ENCODE results near the gene KIFC1. TPM values are rescaled to one million over a fixed set of nuclear protein-coding genes. Genes with fewer than 3 reads are reported as not detected.
A peak's percentile ranks its signal among the peaks of the same experiment; 100 is the strongest.

Gene KIFC1
- total and polyA plus RNA-seq, 9 of the 15 experiments (the other 6 are each of a cell fraction or from before 2014, with no cell fraction given): 1.3 to 95.2 (median 76.9) TPM

DNA sequence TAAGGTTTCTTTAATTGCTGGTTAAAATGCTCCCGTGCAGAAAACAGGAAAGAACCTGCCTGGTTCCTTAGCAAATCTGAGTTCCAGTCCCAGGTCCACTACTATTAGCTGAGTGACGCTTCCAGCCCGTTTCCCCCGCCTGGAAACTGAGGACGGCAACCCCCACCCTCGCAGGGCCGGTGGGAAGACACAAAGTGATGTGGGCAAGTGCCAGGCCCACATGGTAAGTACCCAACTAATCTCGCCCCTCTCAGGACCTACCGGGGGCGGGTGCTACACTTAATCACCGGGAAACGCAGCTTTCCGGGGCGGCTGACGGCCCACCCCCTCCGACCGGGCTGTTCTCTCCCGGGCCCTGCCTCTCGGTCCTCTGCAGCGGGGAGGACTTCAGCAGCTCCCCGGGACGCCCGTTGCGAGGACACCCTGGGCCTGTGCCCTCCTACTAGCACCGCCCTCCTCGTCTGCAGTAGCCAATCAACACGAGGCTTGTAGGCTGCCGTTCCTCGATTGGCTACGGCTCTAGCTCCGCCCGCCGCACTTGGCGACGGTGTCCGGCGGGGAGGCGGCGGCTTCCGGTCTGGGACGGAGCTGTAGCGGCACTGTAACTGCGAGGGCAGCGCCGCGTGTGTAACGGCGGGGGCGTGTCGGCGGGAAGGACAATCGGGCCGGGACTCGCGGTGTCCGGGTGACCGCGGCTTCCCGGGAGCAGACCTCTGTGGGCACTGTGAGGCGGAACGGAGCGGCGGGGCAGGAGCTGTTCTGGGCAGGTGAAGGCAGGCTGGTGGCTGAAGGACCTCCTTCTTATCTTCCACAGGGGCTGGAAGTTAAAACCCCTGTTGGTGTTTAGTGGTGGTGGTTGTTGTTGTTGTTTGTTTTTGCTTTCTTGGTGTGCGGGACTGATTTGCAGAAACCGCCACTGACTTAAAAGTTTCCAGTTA is 62.7 kb downstream of the KIFC1 start, which contains the start of gene ZBTB9 (continued):
- TF ChIP-seq DIDO1 (tag; IDR thresholded peaks at IDR 0.05; ENCODE audit: low read depth) (no peak), MECOM (CRISPR knock-in tag; IDR thresholded peaks at IDR 0.05) (no peak), NFYB (IDR thresholded peaks at IDR 0.05; ENCODE audit: extremely low read depth, insufficient read length) (peak; percentile 67), RBM22 (IDR thresholded peaks at IDR 0.05; ENCODE audit: low read depth, low read length, poor library complexity, severe bottlenecking) (no peak), SMAD4 (CRISPR knock-in tag; conservative IDR thresholded peaks at IDR 0.05) (peak; percentile 73), ARID1B (IDR thresholded peaks at IDR 0.05) (peak; percentile 38; the same call in 1 of the 2 replicates)
- TF ChIP-seq, protein P1, sequence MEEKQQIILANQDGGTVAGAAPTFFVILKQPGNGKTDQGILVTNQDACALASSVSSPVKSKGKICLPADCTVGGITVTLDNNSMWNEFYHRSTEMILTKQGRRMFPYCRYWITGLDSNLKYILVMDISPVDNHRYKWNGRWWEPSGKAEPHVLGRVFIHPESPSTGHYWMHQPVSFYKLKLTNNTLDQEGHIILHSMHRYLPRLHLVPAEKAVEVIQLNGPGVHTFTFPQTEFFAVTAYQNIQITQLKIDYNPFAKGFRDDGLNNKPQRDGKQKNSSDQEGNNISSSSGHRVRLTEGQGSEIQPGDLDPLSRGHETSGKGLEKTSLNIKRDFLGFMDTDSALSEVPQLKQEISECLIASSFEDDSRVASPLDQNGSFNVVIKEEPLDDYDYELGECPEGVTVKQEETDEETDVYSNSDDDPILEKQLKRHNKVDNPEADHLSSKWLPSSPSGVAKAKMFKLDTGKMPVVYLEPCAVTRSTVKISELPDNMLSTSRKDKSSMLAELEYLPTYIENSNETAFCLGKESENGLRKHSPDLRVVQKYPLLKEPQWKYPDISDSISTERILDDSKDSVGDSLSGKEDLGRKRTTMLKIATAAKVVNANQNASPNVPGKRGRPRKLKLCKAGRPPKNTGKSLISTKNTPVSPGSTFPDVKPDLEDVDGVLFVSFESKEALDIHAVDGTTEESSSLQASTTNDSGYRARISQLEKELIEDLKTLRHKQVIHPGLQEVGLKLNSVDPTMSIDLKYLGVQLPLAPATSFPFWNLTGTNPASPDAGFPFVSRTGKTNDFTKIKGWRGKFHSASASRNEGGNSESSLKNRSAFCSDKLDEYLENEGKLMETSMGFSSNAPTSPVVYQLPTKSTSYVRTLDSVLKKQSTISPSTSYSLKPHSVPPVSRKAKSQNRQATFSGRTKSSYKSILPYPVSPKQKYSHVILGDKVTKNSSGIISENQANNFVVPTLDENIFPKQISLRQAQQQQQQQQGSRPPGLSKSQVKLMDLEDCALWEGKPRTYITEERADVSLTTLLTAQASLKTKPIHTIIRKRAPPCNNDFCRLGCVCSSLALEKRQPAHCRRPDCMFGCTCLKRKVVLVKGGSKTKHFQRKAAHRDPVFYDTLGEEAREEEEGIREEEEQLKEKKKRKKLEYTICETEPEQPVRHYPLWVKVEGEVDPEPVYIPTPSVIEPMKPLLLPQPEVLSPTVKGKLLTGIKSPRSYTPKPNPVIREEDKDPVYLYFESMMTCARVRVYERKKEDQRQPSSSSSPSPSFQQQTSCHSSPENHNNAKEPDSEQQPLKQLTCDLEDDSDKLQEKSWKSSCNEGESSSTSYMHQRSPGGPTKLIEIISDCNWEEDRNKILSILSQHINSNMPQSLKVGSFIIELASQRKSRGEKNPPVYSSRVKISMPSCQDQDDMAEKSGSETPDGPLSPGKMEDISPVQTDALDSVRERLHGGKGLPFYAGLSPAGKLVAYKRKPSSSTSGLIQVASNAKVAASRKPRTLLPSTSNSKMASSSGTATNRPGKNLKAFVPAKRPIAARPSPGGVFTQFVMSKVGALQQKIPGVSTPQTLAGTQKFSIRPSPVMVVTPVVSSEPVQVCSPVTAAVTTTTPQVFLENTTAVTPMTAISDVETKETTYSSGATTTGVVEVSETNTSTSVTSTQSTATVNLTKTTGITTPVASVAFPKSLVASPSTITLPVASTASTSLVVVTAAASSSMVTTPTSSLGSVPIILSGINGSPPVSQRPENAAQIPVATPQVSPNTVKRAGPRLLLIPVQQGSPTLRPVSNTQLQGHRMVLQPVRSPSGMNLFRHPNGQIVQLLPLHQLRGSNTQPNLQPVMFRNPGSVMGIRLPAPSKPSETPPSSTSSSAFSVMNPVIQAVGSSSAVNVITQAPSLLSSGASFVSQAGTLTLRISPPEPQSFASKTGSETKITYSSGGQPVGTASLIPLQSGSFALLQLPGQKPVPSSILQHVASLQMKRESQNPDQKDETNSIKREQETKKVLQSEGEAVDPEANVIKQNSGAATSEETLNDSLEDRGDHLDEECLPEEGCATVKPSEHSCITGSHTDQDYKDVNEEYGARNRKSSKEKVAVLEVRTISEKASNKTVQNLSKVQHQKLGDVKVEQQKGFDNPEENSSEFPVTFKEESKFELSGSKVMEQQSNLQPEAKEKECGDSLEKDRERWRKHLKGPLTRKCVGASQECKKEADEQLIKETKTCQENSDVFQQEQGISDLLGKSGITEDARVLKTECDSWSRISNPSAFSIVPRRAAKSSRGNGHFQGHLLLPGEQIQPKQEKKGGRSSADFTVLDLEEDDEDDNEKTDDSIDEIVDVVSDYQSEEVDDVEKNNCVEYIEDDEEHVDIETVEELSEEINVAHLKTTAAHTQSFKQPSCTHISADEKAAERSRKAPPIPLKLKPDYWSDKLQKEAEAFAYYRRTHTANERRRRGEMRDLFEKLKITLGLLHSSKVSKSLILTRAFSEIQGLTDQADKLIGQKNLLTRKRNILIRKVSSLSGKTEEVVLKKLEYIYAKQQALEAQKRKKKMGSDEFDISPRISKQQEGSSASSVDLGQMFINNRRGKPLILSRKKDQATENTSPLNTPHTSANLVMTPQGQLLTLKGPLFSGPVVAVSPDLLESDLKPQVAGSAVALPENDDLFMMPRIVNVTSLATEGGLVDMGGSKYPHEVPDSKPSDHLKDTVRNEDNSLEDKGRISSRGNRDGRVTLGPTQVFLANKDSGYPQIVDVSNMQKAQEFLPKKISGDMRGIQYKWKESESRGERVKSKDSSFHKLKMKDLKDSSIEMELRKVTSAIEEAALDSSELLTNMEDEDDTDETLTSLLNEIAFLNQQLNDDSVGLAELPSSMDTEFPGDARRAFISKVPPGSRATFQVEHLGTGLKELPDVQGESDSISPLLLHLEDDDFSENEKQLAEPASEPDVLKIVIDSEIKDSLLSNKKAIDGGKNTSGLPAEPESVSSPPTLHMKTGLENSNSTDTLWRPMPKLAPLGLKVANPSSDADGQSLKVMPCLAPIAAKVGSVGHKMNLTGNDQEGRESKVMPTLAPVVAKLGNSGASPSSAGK (IDR thresholded peaks at IDR 0.05): peak; percentile 92
- TF ChIP-seq, protein P2, sequence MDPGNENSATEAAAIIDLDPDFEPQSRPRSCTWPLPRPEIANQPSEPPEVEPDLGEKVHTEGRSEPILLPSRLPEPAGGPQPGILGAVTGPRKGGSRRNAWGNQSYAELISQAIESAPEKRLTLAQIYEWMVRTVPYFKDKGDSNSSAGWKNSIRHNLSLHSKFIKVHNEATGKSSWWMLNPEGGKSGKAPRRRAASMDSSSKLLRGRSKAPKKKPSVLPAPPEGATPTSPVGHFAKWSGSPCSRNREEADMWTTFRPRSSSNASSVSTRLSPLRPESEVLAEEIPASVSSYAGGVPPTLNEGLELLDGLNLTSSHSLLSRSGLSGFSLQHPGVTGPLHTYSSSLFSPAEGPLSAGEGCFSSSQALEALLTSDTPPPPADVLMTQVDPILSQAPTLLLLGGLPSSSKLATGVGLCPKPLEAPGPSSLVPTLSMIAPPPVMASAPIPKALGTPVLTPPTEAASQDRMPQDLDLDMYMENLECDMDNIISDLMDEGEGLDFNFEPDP (CRISPR knock-in tag; IDR thresholded peaks at IDR 0.05): no peak
- TF ChIP-seq, protein P3, sequence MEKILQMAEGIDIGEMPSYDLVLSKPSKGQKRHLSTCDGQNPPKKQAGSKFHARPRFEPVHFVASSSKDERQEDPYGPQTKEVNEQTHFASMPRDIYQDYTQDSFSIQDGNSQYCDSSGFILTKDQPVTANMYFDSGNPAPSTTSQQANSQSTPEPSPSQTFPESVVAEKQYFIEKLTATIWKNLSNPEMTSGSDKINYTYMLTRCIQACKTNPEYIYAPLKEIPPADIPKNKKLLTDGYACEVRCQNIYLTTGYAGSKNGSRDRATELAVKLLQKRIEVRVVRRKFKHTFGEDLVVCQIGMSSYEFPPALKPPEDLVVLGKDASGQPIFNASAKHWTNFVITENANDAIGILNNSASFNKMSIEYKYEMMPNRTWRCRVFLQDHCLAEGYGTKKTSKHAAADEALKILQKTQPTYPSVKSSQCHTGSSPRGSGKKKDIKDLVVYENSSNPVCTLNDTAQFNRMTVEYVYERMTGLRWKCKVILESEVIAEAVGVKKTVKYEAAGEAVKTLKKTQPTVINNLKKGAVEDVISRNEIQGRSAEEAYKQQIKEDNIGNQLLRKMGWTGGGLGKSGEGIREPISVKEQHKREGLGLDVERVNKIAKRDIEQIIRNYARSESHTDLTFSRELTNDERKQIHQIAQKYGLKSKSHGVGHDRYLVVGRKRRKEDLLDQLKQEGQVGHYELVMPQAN (IDR thresholded peaks at IDR 0.05; ENCODE audit: borderline replicate concordance): peak; percentile 97
- TF ChIP-seq, protein P4, sequence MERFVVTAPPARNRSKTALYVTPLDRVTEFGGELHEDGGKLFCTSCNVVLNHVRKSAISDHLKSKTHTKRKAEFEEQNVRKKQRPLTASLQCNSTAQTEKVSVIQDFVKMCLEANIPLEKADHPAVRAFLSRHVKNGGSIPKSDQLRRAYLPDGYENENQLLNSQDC (CRISPR knock-in tag; IDR thresholded peaks at IDR 0.05): no peak
